GM12864 (cell line): ENCODE data around the gene C12orf50.

ENCODE experiments used
- DNase-seq: peaks from one replicate; pipeline ENCODE4 v3.0.0-alpha.2; 2011; ENCODE audit warnings: low read depth
- H3K4me3 ChIP-seq: 2 replicates; pipeline ENCODE4 v1.5.1; 2011; ENCODE audit warnings: mild to moderate bottlenecking, low read depth, low read length, control low read depth
- TF ChIP-seq, protein P1 (sequence below): IDR thresholded peaks from 2 replicates; pipeline ENCODE4 v1.5.1; 2011; ENCODE audit warnings: low read depth, mild to moderate bottlenecking, moderate library complexity, low read length, control low read depth, inconsistent platforms; ENCODE audit errors: missing control alignments

The C12orf50 gene

DNA sequence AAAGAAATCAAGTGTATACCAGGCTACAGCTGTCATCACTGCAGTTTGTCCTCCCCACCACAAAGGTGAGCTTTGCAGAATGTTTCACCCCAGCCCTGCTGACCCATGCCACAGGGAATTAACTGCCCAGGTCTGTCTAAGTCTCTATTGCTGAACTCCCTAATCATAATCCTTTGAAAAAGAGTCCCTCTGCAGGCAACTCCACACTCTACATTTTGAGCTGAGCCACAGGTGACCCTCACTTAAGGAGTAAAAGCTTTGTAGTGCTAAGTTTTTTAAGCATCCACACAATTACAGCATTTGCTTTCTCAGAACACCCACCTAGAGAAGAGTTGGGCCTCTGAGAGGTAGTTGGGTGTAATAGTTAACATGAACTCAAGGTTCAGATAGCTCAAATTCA, 90.0 kb downstream of the C12orf50 start:
- no peak for DNase-seq
- TF ChIP-seq, protein P1, sequence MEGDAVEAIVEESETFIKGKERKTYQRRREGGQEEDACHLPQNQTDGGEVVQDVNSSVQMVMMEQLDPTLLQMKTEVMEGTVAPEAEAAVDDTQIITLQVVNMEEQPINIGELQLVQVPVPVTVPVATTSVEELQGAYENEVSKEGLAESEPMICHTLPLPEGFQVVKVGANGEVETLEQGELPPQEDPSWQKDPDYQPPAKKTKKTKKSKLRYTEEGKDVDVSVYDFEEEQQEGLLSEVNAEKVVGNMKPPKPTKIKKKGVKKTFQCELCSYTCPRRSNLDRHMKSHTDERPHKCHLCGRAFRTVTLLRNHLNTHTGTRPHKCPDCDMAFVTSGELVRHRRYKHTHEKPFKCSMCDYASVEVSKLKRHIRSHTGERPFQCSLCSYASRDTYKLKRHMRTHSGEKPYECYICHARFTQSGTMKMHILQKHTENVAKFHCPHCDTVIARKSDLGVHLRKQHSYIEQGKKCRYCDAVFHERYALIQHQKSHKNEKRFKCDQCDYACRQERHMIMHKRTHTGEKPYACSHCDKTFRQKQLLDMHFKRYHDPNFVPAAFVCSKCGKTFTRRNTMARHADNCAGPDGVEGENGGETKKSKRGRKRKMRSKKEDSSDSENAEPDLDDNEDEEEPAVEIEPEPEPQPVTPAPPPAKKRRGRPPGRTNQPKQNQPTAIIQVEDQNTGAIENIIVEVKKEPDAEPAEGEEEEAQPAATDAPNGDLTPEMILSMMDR, result no peak
- H3K4me3 ChIP-seq, result no peak overlapping the region

DNA sequence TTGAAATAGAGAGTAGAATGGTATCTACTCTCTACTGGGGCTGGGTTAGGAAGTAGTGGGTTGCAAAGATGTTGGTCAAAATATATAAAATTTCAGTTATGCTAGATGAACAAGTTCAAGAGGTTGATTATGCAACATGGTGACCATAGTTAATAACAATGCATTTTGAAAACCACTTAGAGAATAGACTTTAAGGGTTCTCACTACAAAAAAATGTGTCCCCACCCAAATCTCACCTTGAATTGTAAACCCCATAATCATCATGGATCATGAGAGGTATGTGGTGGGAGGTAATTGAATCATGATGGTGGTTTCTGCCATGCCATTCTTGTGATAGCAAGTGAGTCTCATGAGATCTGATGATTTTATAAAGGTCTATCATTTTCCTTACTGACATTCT, 94.0 kb downstream of the C12orf50 start:
- TF ChIP-seq, protein P1, result no peak
- DNase-seq, result no peak
- no peak overlapping the region for H3K4me3 ChIP-seq

DNA sequence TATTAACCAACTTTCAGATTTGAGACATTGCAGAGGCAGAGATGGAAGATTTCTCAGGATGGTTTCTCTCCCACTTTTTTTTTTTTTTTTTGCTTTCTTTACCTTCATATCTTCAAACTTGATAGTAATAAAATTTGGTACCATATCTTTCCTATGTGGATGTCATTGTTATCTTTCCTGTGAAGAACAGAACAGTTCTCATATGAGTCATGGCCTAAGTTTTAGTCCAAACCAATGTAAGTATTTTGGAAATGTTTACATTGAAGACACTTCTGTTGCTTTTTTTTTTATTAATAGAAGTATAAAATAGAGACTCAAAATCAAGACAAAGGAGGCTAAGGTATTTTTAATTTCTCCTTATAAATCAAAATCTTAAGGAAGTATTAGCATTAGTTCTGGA, 95.2 kb downstream of the C12orf50 start:
- DNase-seq, result no peak
- H3K4me3 ChIP-seq, result no peak overlapping the region

DNA sequence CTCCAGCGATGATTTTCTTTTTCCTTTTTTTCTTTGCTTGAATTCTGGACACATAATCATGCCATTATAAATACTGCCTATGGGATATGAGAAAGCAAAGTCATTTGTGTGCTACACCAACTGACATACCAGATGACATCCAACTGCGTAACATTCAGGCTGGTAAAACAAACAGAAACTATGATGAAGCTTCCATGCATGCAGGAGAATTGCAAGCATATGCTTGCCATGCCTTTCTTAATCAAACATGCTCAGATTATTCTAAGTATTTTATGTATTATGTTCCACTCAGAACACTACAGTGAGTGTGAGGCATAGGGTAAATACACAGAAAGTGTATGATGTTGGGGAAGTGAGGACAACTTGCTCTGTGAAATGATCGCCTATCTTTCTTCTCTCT, 97.4 kb downstream of the C12orf50 start:
- TF ChIP-seq, protein P1, result no peak
- DNase-seq, result no peak
- H3K4me3 ChIP-seq, result no peak overlapping the region

More for the DNA sequence above, 95.2 kb downstream of the C12orf50 start:
- TF ChIP-seq, protein P1, result no peak

DNA sequence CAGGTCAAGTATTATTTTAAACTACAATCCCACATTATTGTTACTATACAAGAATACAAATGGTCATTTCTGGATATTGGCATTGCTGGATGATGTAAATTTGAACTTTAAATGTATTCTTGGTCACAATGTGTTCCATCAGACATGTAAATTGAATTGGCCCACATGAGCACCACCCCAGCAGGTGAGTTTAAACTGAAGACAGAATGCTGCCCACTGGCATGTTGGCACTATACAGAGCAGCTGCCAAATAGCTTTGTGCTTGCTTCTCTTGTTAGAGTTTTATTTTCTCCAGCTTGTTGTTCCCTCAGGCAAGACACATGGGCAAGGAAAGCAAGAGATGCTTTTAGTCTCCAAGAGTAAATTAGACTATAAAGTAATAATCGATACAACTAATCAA, 98.6 kb downstream of the C12orf50 start:
- no peak for DNase-seq
- H3K4me3 ChIP-seq, result no peak overlapping the region
- TF ChIP-seq, protein P1, result no peak
